CD4-positive, CD25-positive, alpha-beta regulatory T cell (primary cell): ENCODE data around the gene SPATA25. TPM values are rescaled to one million over a fixed set of nuclear protein-coding genes. Genes with fewer than 3 reads are reported as not detected.

Experiments
- ATAC-seq, 2 donors: fragments of 150-1000 bp; cut with Tn5 transposase; one replicate each; pipeline ENCODE4 v1.10.0; 2021; ENCODE audit warnings: low read depth in 2 of 2, moderate number of reproducible peaks in 2 of 2, moderate library complexity in 1 of 2
- DNase-seq, 3 donors: peaks; one replicate each; pipeline versions ENCODE4 v3.0.0 to v3.0.0-alpha.2; 2012 to 2022; ENCODE audit warnings: mixed read lengths in 1 of 3
- H3K27ac ChIP-seq: one replicate; pipeline ENCODE4 v1.7.0; 2013; ENCODE audit warnings: mild to moderate bottlenecking, low read length; ENCODE audit not compliant: insufficient read depth, poor library complexity, severe bottlenecking
- H3K27me3 ChIP-seq: one replicate; pipeline ENCODE4 v1.7.0; 2013; ENCODE audit warnings: low read length; ENCODE audit not compliant: control insufficient read depth, insufficient read depth
- H3K36me3 ChIP-seq: one replicate; pipeline ENCODE4 v1.7.0; 2013; ENCODE audit warnings: mild to moderate bottlenecking, low read length, moderate library complexity; ENCODE audit not compliant: control insufficient read depth, insufficient read depth
- H3K4me1 ChIP-seq: 2 replicates; pipeline ENCODE4 v1.7.0; 2013; ENCODE audit warnings: mild to moderate bottlenecking, low read length; ENCODE audit not compliant: insufficient read depth, control insufficient read depth, poor library complexity, severe bottlenecking
- H3K4me3 ChIP-seq: one replicate; pipeline ENCODE4 v1.7.0; 2013; ENCODE audit warnings: low read depth, mild to moderate bottlenecking, low read length, moderate library complexity
- H3K9me3 ChIP-seq, 2 experiments: 1 replicate in 1 of 2; 2 replicates in 1 of 2; pipeline ENCODE4 v1.7.0; 2013; ENCODE audit warnings: low read length in 2 of 2, mild to moderate bottlenecking in 1 of 2, moderate library complexity in 1 of 2; ENCODE audit not compliant: control insufficient read depth in 2 of 2
- H3K27ac Mint-ChIP-seq, 3 donors: one replicate each; pipeline ENCODE4 v1.8.0; 2020 to 2022; ENCODE audit warnings: mild to moderate bottlenecking in 3 of 3, mixed read lengths in 3 of 3, moderate library complexity in 2 of 3
- H3K27me3 Mint-ChIP-seq: one replicate; pipeline ENCODE4 v1.8.0; 2022; ENCODE audit warnings: mild to moderate bottlenecking, mixed read lengths
- H3K36me3 Mint-ChIP-seq: one replicate; pipeline ENCODE4 v1.8.0; 2020; ENCODE audit warnings: mixed read lengths
- H3K4me1 Mint-ChIP-seq, 4 donors: one replicate each; pipeline ENCODE4 v1.8.0; 2020 to 2022; ENCODE audit warnings: mixed read lengths in 4 of 4, mild to moderate bottlenecking in 1 of 4
- H3K4me3 Mint-ChIP-seq, 4 donors: one replicate each; pipeline ENCODE4 v1.8.0; 2020 to 2022; ENCODE audit warnings: mild to moderate bottlenecking in 4 of 4, mixed read lengths in 4 of 4, moderate library complexity in 3 of 4
- H3K9me3 Mint-ChIP-seq, 7 donors: one replicate each; pipeline ENCODE4 v1.8.0; 2020 to 2022; ENCODE audit warnings: mixed read lengths in 7 of 7, mild to moderate bottlenecking in 3 of 7, moderate library complexity in 2 of 7
- polyA plus RNA-seq, 4 donors: library from polyadenylated mRNA; unstranded; fragments of 300-500 nt; fragmentation: Illumina TruSeq; gene quantifications; one replicate each; pipeline ENCODE4 v1.2.3, GENCODE V29; 2021
- total RNA-seq: library from RNA; stranded (reverse); gene quantifications from one replicate; pipeline ENCODE4 v1.2.3, GENCODE V29; 2022

Gene SPATA25
- total and polyA plus RNA-seq, 5 donors from 2014 or later = 0.54 TPM; not detected in 4

DNA sequence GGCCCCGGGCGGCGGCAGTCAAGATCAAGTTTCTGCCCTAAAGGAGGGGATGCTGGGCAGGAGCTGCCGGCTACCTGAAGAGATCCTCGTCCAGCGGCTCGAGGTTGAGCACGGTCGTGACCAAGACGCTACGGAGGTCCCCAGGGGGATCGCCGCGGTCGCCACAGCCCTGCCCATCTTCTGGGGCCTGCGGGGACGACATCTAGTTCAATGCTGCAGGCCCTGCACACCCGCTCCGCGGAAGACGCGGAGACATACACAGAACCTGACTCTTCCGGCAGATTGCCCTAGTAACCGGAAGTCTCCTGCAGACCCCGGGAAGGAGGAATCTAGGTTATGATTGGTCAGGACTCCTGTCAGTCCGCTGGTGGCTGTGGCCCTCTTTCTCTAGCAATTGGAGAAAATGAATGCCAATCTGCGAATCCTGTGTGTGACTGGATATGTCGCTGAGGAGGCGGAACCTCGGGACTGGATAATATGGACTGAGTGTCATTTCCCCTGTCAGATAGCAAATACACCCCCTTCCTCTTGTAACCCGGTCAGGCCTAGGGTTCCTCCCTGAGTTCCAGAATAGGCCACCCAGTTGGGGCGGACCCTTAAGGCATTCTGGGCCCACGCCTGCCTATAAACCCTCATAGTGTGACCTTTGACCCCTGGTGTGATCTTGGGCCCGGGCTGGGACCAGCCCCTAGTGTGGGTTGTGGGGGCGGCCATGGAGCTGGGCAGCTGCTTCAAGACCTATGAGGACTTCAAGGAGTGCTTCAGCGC is 30.1 kb downstream of the SPATA25 start, which contains the start of the genes ACOT8 and ZSWIM3:
ACOT8 (minus strand) TSS at position 279 of the 768 bp plus-strand sequence; CDS start at position 202, 77 bp downstream.
ZSWIM3 (plus strand) TSS at position 501 of the 768 bp plus-strand sequence; CDS start at position 713, 212 bp downstream.
- H3K27me3 Mint-ChIP-seq = no peaks in the 10 kb centered on the region
- Histone ChIP-seq H3K4me3 (peak within 1 kb of the TSS; percentile 83), H3K9me3 (no peaks in the 10 kb centered on the region), H3K27me3 (no peaks in the 10 kb centered on the region), H3K27ac (peak within 1 kb of the TSS; percentile 91), H3K36me3 (peaks cover 11% of the 10 kb centered on the region), H3K4me1 (peaks cover 39% of the 10 kb centered on the region)
- DNase-seq (peak; percentile 92 to 100 (median 99)), ATAC-seq (peak; percentile 98 to 99)
- peaks cover 0 to 2% (median 0%) of the 10 kb centered on the region in 7 donors for H3K9me3 Mint-ChIP-seq
- peak within 1 kb of the TSS; percentile 97 to 98 (median 98) for H3K27ac Mint-ChIP-seq
- H3K36me3 Mint-ChIP-seq = peaks cover 5% of the 10 kb centered on the region
- peaks cover 15 to 69% (median 37%) of the 10 kb centered on the region in 4 donors for H3K4me1 Mint-ChIP-seq
- peak within 1 kb of the TSS; percentile 88 to 99 (median 96) for H3K4me3 Mint-ChIP-seq

DNA sequence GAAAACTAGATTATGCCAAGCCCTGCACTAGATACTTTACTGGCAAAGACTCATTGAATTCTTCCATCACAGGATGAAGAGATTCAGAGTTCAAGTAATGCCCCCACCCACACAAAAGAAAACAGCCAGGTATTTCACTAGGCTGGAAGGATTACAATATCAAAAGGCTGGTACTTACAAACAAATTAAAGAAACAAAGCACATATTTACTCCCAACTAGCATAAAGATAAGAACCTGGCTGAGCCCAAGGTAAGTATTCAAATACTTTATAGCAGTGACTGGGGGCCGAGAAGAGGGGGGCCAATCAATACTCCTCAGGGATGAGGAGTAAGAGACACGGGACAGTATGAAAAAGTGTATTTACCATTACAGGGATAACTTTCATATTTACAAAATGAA is 33.9 kb downstream of the SPATA25 start:
- peaks cover 0 to 2% (median 0%) of the 10 kb centered on the region in 7 donors for H3K9me3 Mint-ChIP-seq
- H3K27me3 Mint-ChIP-seq = no peaks in the 10 kb centered on the region
- DNase-seq = no peak
- peaks cover 4 to 66% (median 29%) of the 10 kb centered on the region in 4 donors for H3K4me1 Mint-ChIP-seq
- H3K36me3 Mint-ChIP-seq = peaks cover 26% of the 10 kb centered on the region
- peaks cover 37% of the 10 kb centered on the region for H3K36me3 ChIP-seq
- peaks cover 36% of the 10 kb centered on the region for H3K4me1 ChIP-seq
- no peak overlapping the region for H3K4me3 ChIP-seq
- peak overlapping the region in 1 of 3 donors; percentile 32 for H3K27ac Mint-ChIP-seq
- H3K4me3 Mint-ChIP-seq = peak overlapping the region in 2 of 4 donors; percentile 47 to 60
- H3K27ac ChIP-seq = no peak overlapping the region
- no peaks in the 10 kb centered on the region for H3K27me3 ChIP-seq
- ATAC-seq = no peak
- H3K9me3 ChIP-seq = no peaks in the 10 kb centered on the region

DNA sequence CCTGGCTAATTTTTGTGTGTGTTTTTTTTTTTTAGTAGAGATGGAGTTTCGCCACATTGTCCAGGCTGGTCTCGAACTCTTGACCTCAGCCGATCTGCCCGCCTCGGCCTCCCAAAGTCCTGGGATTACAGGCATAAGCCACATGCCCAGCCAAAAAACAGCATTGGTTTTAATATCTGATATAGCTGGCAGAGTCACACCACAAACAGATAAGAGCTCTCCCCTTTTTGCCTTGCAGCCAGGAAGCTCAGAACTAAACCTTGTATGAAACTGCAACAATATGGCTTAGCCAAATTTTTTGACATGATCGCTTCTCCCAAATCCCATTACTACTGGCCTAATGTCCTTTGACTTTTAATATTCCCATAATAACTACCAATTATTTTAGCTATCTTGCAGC is 35.1 kb downstream of the SPATA25 start:
- Histone ChIP-seq H3K4me1 (peaks cover 26% of the 10 kb centered on the region), H3K4me3 (no peak overlapping the region), H3K27ac (no peak overlapping the region), H3K9me3 (no peaks in the 10 kb centered on the region), H3K36me3 (peaks cover 44% of the 10 kb centered on the region), H3K27me3 (no peaks in the 10 kb centered on the region)
- Mint-ChIP-seq H3K9me3 (peaks cover 0 to under 1% (median 0%) of the 10 kb centered on the region in 7 donors), H3K4me3 (peak overlapping the region in 1 of 4 donors; percentile 11), H3K27ac (no peak overlapping the region), H3K36me3 (peaks cover 31% of the 10 kb centered on the region), H3K27me3 (no peaks in the 10 kb centered on the region), H3K4me1 (peaks cover 2 to 56% (median 23%) of the 10 kb centered on the region in 4 donors)
- DNase-seq (no peak), ATAC-seq (no peak)

DNA sequence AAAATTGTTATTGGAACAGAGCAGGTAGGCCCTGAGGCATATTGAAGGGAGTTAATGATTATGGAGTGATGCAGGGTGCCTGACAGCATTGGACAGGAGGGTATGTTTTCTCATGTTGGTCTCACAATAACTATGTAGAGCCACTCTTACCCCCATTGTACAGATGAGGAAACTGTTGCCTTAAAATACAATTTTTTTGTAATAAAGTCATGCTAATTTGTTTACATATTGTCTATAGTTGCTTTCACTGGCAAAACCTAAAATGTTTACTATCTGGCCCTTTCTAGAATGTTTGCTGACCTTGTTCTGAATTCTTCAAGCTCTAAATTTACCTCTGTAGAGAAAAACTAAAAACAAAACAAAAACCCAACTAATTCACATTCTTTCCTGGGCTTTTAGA is 35.9 kb downstream of the SPATA25 start:
- no peak overlapping the region for H3K27ac ChIP-seq
- no peak for ATAC-seq
- Mint-ChIP-seq H3K4me1 (peaks cover 0 to 48% (median 18%) of the 10 kb centered on the region in 4 donors), H3K27me3 (no peaks in the 10 kb centered on the region), H3K36me3 (peaks cover 31% of the 10 kb centered on the region), H3K4me3 (peak overlapping the region in 1 of 4 donors; percentile 32), H3K27ac (no peak overlapping the region), H3K9me3 (no peaks in the 10 kb centered on the region)
- H3K4me3 ChIP-seq = no peak overlapping the region
- DNase-seq = no peak
- peaks cover 25% of the 10 kb centered on the region for H3K4me1 ChIP-seq
- H3K9me3 ChIP-seq = no peaks in the 10 kb centered on the region
- H3K36me3 ChIP-seq = peaks cover 49% of the 10 kb centered on the region
- no peaks in the 10 kb centered on the region for H3K27me3 ChIP-seq

DNA sequence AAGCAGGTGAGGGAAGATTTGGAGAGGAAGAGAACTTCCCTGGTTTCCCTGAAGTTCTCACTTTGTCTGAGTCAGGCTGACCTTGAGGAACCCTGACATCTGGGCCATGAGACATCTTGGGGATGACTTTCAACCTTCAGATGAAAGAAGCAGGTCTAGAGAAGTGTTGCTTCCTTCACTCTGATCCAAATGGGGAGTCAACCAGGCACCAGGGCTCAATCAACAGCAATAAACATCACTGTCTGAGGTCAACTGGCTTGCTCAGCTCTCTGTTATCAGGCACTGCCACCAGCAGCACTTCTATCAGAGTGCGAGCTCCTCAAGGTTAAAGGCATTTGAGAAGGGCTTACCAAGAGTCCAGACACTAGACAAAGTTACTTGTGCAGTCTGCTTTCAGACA is 36.5 kb downstream of the SPATA25 start:
- no peaks in the 10 kb centered on the region for H3K27me3 Mint-ChIP-seq
- H3K36me3 Mint-ChIP-seq = peaks cover 31% of the 10 kb centered on the region
- peak overlapping the region in 2 of 3 donors; percentile 16 to 54 for H3K27ac Mint-ChIP-seq
- no peak for ATAC-seq
- Histone ChIP-seq H3K9me3 (no peaks in the 10 kb centered on the region), H3K27ac (no peak overlapping the region), H3K4me1 (peaks cover 19% of the 10 kb centered on the region), H3K4me3 (no peak overlapping the region), H3K36me3 (peaks cover 54% of the 10 kb centered on the region), H3K27me3 (no peaks in the 10 kb centered on the region)
- DNase-seq = no peak
- peak overlapping the region in 1 of 4 donors; percentile 35 for H3K4me3 Mint-ChIP-seq
- no peaks in the 10 kb centered on the region for H3K9me3 Mint-ChIP-seq
- H3K4me1 Mint-ChIP-seq = peaks cover 0 to 43% (median 16%) of the 10 kb centered on the region in 4 donors

DNA sequence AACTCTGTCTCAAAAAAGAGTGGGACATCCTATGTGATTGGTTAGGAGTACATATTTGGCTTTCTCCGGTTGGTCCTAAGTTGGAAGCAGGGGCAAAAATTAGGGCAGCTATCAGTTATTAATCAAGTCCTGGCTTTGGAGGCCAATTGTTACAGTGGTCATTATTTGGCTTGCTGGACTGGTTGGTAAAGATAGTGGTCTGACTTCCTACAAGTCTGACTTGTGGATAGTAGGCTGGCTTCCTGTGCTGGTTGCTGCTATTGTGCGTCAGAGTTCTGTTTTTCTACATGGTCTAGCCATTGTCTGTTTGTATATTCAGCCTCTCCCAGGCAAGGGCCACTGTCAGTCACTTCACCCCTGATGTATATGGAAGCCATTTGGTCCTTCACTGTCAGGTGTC is 37.2 kb downstream of the SPATA25 start:
- ATAC-seq (no peak), DNase-seq (no peak)
- peak overlapping the region in 1 of 4 donors; percentile 35 for H3K4me3 Mint-ChIP-seq
- Histone ChIP-seq H3K9me3 (no peaks in the 10 kb centered on the region), H3K4me1 (peaks cover 12% of the 10 kb centered on the region), H3K36me3 (peaks cover 58% of the 10 kb centered on the region), H3K27ac (no peak overlapping the region), H3K27me3 (no peaks in the 10 kb centered on the region), H3K4me3 (no peak overlapping the region)
- peaks cover 0 to 37% (median 16%) of the 10 kb centered on the region in 4 donors for H3K4me1 Mint-ChIP-seq
- H3K36me3 Mint-ChIP-seq = peaks cover 31% of the 10 kb centered on the region
- H3K27ac Mint-ChIP-seq = peak overlapping the region in 1 of 3 donors; percentile 54
- H3K9me3 Mint-ChIP-seq = no peaks in the 10 kb centered on the region
- H3K27me3 Mint-ChIP-seq = no peaks in the 10 kb centered on the region

DNA sequence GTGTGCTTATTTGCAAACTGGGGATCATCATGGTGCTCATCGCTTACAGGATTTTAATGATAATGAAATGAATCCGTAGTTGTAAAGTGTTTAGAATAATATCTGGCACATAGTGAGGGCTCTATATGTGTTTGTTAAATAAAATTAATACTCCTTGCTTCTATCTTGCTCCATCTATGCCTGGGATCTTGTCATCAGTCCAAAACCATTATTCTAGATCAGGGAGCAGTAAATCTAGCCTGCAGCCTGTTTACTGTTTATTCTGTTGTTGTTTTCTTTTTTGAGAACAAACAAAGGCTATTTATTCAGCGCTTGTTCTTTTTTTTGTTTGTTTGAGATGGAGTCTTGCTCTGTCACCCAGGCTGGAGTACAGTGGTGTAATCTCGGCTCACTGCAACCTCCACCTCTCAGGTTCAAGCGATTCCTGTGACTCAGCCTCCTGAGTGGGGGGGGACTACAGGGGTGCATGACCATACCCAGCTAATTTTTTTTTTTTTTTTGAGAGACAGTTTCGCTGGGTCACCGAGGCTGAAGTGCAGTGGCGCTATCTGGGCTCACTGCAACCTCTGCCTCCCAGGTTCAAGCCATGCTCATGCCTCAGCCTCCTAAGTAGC is 38.3 kb downstream of the SPATA25 start:
- Histone ChIP-seq H3K27me3 (no peaks in the 10 kb centered on the region), H3K36me3 (peaks cover 65% of the 10 kb centered on the region), H3K9me3 (no peaks in the 10 kb centered on the region), H3K27ac (no peak overlapping the region), H3K4me1 (peaks cover 6% of the 10 kb centered on the region), H3K4me3 (no peak overlapping the region)
- peaks cover 0 to 26% (median 15%) of the 10 kb centered on the region in 4 donors for H3K4me1 Mint-ChIP-seq
- no peak overlapping the region for H3K27ac Mint-ChIP-seq
- ATAC-seq (no peak), DNase-seq (no peak)
- peaks cover 37% of the 10 kb centered on the region for H3K36me3 Mint-ChIP-seq
- no peak overlapping the region for H3K4me3 Mint-ChIP-seq
- H3K9me3 Mint-ChIP-seq = no peaks in the 10 kb centered on the region
- no peaks in the 10 kb centered on the region for H3K27me3 Mint-ChIP-seq
